Measurements from ENCODE around the gene BAIAP2L2.

GRCh38 chr22:38135133-38135706, 24.7 kb upstream of the BAIAP2L2 start:
- TF ChIP-seq CTCF (conservative IDR thresholded peaks at IDR 0.05; ENCODE audit: low read length) = no peak
- TF ChIP-seq EZH2phosphoT487 (IDR thresholded peaks at IDR 0.05; ENCODE audit: borderline replicate concordance) = no peak
